OCI-M1 (cell line): ENCODE results near the gene STAT5A.
A peak's percentile ranks its signal among the peaks of the same experiment; 100 is the strongest.
"Not testable (repeated sequence)": the region's sequence is repeated elsewhere in the genome, so short reads cannot be mapped to it uniquely, and the experiment has no call there.

Experiments
- DNase-seq: peaks from one replicate; lab custom pipeline; 2025; lab: John Stamatoyannopoulos, UW

The STAT5A gene

GRCh38 chr17:42308446-42308845 is 20.1 kb downstream of the STAT5A start:
- DNase-seq = no peak

GRCh38 chr17:42309142-42309541 is 20.8 kb downstream of the STAT5A start:
- no peak for DNase-seq

- DNase-seq = peak; percentile 16
Measured at GRCh38 chr17:42309986-42310786, 21.9 kb downstream of the STAT5A start.

GRCh38 chr17:42310787-42311215 is 22.5 kb downstream of the STAT5A start:
- DNase-seq = peak; percentile 40

- peak; percentile 97 for DNase-seq
Measured at GRCh38 chr17:42311240-42312034, 23.1 kb downstream of the STAT5A start.

- no peak for DNase-seq
Measured at GRCh38 chr17:42312035-42312284, 23.7 kb downstream of the STAT5A start.

- DNase-seq = peak; percentile 99
Measured at GRCh38 chr17:42312285-42313130, 24.2 kb downstream of the STAT5A start.

GRCh38 chr17:42313389-42313772 is 25.1 kb downstream of the STAT5A start:
- DNase-seq = peak; percentile 73

- peak; percentile 78 for DNase-seq
Measured at GRCh38 chr17:42313773-42314566, 25.7 kb downstream of the STAT5A start.

GRCh38 chr17:42315402-42316156 is 27.3 kb downstream of the STAT5A start:
- peak; percentile 62 for DNase-seq

- DNase-seq = no peak
Measured at GRCh38 chr17:42316755-42317154, 28.5 kb downstream of the STAT5A start.

GRCh38 chr17:42317266-42317845 is 29.1 kb downstream of the STAT5A start:
- peak; percentile 56 for DNase-seq

GRCh38 chr17:42317967-42318366 is 29.7 kb downstream of the STAT5A start:
- DNase-seq = not testable (repeated sequence)

- DNase-seq = no peak
Measured at GRCh38 chr17:42321555-42321954, 33.3 kb downstream of the STAT5A start.

- DNase-seq = peak; percentile 97
Measured at GRCh38 chr17:42322382-42323267, 34.3 kb downstream of the STAT5A start.

- no peak for DNase-seq
Measured at GRCh38 chr17:42323268-42323773, 35.0 kb downstream of the STAT5A start.

- DNase-seq = no peak
Measured at GRCh38 chr17:42325026-42325425, 36.7 kb downstream of the STAT5A start.

- DNase-seq = no peak
Measured at GRCh38 chr17:42329025-42329976, 41.0 kb downstream of the STAT5A start.
